ENCODE data around the gene ATP2B1. TPM values are rescaled to one million over a fixed set of nuclear protein-coding genes. Genes with fewer than 3 reads are reported as not detected.

Gene ATP2B1
- total RNA-seq, 2 donors from 2014 or later: 46.9 to 59.8 TPM

DNA sequence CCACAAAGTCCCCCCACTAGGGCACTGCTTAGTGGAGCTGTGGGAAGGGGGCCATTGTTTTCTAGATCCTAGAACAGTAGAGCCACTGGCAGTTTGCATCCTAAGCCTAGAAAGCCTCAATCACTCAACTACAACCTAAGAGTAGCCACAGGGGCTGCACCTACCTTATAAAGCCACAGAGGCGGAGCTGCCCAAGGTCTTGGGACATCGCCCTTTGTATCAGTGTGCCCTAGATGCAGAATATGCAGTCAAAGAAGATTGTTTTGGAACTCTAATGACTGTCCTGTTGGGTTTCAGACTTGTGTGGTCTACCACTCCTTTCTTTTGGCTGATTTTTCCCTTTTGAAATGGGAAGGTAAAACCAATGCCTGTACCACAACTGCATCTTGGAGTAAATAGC lies 59.5 kb downstream of the ATP2B1 start:
- H3K27ac ChIP-seq: no peak overlapping the region
- DNase-seq: no peak
- no peaks in the 10 kb centered on the region for H3K36me3 ChIP-seq
- TF ChIP-seq, protein P1, sequence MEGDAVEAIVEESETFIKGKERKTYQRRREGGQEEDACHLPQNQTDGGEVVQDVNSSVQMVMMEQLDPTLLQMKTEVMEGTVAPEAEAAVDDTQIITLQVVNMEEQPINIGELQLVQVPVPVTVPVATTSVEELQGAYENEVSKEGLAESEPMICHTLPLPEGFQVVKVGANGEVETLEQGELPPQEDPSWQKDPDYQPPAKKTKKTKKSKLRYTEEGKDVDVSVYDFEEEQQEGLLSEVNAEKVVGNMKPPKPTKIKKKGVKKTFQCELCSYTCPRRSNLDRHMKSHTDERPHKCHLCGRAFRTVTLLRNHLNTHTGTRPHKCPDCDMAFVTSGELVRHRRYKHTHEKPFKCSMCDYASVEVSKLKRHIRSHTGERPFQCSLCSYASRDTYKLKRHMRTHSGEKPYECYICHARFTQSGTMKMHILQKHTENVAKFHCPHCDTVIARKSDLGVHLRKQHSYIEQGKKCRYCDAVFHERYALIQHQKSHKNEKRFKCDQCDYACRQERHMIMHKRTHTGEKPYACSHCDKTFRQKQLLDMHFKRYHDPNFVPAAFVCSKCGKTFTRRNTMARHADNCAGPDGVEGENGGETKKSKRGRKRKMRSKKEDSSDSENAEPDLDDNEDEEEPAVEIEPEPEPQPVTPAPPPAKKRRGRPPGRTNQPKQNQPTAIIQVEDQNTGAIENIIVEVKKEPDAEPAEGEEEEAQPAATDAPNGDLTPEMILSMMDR (IDR thresholded peaks at IDR 0.05): no peak
- no peaks in the 10 kb centered on the region for H3K4me1 ChIP-seq
- no peaks in the 10 kb centered on the region for H3K9me3 ChIP-seq
- no peaks in the 10 kb centered on the region for H3K27me3 ChIP-seq
- intact Hi-C loops (cut with DNase I): no loop called here
- no peak overlapping the region for H3K4me3 ChIP-seq
- H3K9ac ChIP-seq (ENCODE audit: low read depth in 2 of 2, low read length in 2 of 2): no peak overlapping the region

DNA sequence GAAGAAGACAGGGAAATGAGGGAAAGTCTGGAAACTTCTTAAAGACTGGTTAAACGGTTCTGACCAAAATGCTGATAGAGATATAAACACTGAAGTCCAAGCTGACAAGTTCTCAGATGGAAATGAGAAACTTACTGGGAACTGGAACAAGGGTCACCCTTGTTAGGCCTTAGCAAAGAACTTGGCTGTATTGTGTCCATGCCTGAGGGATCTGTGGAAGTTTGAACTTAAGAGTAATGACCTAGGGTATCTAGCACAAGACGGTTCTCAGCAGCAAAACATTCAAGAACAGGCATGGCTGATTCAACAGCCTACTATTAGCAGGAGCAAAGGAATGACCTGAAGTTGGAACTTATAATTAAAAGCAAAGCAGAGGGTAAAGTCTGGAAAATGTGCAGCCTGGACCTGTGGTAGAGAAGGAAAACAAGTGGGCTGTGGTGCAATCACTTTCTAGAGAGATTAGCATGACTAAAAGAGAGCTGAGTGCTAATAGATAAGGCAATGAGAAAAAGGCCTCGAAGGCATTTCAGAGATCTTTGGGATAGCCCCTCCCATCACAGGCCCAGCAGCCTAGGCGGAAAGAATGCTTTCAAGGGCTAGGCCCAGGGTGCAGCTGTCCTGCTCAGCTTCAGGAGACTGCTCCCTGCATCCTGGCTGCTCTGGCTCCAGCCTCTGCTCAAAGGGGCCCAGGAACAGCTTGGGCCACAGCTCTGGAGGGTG lies 60.3 kb downstream of the ATP2B1 start:
- Histone ChIP-seq H3K9me3 (no peaks in the 10 kb centered on the region), H3K36me3 (no peaks in the 10 kb centered on the region), H3K9ac (ENCODE audit: low read depth in 2 of 2, low read length in 2 of 2) (no peak overlapping the region), H3K27me3 (no peaks in the 10 kb centered on the region), H3K4me1 (no peaks in the 10 kb centered on the region), H3K27ac (no peak overlapping the region), H3K4me3 (no peak overlapping the region)
- TF ChIP-seq, protein P1 (IDR thresholded peaks at IDR 0.05): no peak
- intact Hi-C loops (cut with DNase I): no loop called here
- DNase-seq: no peak

DNA sequence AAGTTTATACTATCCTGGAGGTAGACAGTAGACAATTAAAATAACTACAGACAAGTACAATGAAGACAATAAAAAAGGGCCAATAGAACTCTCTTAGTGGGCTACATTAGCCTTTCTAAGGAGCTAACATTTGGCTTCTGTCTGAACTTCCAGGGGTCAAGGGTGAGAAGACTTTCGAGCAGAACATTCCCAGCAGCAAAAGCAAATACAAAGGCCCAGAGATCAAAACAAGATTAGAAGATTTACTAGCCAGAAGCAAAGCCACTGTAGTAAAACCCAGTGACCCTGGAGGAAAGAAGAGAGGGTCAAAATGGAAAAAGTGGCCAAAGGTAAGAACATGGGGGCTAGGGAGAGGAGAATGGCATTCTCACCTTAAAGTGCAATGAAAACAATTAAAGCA lies 63.2 kb downstream of the ATP2B1 start:
- Histone ChIP-seq H3K4me3 (no peak overlapping the region), H3K9ac (ENCODE audit: low read depth in 2 of 2, low read length in 2 of 2) (no peak overlapping the region), H3K27ac (no peak overlapping the region), H3K9me3 (no peaks in the 10 kb centered on the region), H3K27me3 (no peaks in the 10 kb centered on the region), H3K36me3 (no peaks in the 10 kb centered on the region), H3K4me1 (no peaks in the 10 kb centered on the region)
- DNase-seq: no peak
- intact Hi-C loops (cut with DNase I): no loop called here
- TF ChIP-seq, protein P1 (IDR thresholded peaks at IDR 0.05): no peak

GRCh38 chr12:89642959-89643358 lies 65.7 kb downstream of the ATP2B1 start:
- Histone ChIP-seq H3K9me3 (no peaks in the 10 kb centered on the region), H3K9ac (ENCODE audit: low read depth in 2 of 2, low read length in 2 of 2) (no peak overlapping the region), H3K27ac (no peak overlapping the region), H3K4me1 (no peaks in the 10 kb centered on the region), H3K4me3 (no peak overlapping the region), H3K27me3 (no peaks in the 10 kb centered on the region), H3K36me3 (no peaks in the 10 kb centered on the region)
- no peak for DNase-seq
- intact Hi-C loops (cut with DNase I): no loop called here
- TF ChIP-seq, protein P1 (IDR thresholded peaks at IDR 0.05): no peak

DNA sequence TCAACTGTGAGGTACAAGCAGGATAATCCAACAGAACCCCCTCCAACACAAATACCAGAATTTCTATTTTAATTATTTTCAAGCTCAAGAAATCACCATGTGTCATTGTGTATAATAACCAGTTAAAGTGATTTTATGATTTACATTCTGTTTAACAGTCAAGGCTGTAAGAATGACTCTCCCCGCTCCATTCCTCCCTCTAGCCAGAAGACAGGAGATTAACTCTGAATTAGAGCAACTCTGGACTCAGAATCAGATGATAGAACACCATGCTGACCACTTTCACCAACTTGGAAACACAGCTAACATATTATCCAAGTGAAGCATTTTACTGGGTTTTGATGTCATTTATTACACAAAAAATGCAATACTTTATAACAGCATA lies 71.9 kb downstream of the ATP2B1 start:
- H3K27ac ChIP-seq: no peak overlapping the region
- H3K36me3 ChIP-seq: no peaks in the 10 kb centered on the region
- H3K27me3 ChIP-seq: no peaks in the 10 kb centered on the region
- no peak for DNase-seq
- H3K4me3 ChIP-seq: no peak overlapping the region
- TF ChIP-seq, protein P1 (IDR thresholded peaks at IDR 0.05): no peak
- intact Hi-C loops (cut with DNase I): no loop called here
- H3K9ac ChIP-seq (ENCODE audit: low read depth in 2 of 2, low read length in 2 of 2): no peak overlapping the region
- H3K4me1 ChIP-seq: peaks cover 3% of the 10 kb centered on the region
- no peaks in the 10 kb centered on the region for H3K9me3 ChIP-seq

Measured in colonic mucosa (tissue), 4 donors.